ENCODE data around the gene SNF8. TPM values are rescaled to one million over a fixed set of nuclear protein-coding genes. Genes with fewer than 3 reads are reported as not detected.

Gene SNF8
- total RNA-seq, 1 experiment from 2014 or later = 136 TPM

DNA sequence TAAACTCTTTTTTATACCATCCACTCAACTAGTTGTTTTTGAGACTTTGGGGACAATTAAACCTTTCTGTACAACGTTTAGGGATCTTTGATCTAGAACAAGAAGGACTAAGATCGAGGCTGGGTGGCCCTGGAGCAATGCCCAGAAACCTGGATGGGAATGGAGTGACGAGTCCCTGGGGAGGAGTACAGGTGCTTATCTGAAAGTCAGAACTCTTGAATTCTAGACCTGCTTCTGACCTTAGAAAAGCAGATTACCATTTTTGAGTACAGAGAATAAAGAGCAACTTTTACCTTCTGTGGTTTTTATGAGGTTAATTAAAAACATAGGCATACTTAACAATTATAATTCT, 18.7 kb downstream of the SNF8 start (continued):
- TF ChIP-seq NR2C2 (CRISPR knock-in tag; IDR thresholded peaks at IDR 0.05) (no peak), RORB (CRISPR knock-in tag; IDR thresholded peaks at IDR 0.05) (no peak), SMAD3 (CRISPR knock-in tag; IDR thresholded peaks at IDR 0.05; ENCODE audit: borderline replicate concordance) (no peak), GTF2I (CRISPR knock-in tag; conservative IDR thresholded peaks at IDR 0.05) (no peak), GRHL2 (CRISPR knock-in tag; IDR thresholded peaks at IDR 0.05; ENCODE audit: insufficient replicate concordance, severe bottlenecking) (no peak)
- TF ChIP-seq, protein P1, sequence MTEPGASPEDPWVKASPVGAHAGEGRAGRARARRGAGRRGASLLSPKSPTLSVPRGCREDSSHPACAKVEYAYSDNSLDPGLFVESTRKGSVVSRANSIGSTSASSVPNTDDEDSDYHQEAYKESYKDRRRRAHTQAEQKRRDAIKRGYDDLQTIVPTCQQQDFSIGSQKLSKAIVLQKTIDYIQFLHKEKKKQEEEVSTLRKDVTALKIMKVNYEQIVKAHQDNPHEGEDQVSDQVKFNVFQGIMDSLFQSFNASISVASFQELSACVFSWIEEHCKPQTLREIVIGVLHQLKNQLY (CRISPR knock-in tag; IDR thresholded peaks at IDR 0.05) = no peak

DNA sequence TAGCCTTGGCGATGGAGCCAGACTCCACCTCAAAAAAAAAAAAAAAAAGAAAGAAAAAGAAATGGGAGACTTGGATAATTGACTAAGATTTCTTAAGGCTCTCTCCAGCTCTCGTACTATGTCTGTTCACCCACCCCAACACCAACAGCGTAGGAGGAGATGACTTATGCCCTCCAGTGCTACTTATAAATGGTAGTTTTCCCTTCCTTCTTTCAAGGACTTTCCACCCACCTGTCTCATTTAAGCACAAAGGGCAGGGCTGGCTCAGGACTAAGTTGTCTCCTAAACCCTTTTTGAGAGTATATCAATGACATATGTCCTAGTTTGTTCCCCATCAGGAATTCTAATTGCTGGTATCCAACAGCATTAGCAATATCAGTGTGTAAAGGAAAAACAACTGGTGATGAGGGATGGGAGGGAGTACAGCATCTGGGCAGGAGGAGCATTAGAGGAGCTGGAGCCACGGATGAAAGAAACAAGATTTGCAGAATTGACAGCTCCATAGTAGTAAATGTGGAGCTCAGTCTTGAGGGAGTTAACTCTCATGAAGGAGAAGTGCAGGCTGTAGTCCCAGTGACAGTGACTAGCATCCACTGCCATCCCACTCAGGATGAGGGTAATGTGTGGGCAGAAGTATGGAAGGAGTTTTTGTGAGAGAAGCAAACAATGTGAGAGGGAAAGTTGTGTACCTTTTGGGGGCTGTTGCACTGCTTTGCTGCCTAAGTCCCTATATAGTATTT, 19.2 kb downstream of the SNF8 start:
- no peak for DNase-seq (ENCODE audit: low spot score)
- ChIA-PET CTCF (no interaction called here), POLR2A (interaction anchor here (0.5 kb wide), 1 partner anchor 142 kb away, joined by 4 read pairs; no protein-coding TSS in a partner anchor)
- no peaks in the 10 kb centered on the region for H3K9me3 Mint-ChIP-seq
- H3K4me3 Mint-ChIP-seq = no peak overlapping the region
- no peaks in the 10 kb centered on the region for H3K27me3 Mint-ChIP-seq (ENCODE audit: low read depth)
- H3K36me3 Mint-ChIP-seq = peaks cover 75% of the 10 kb centered on the region
- TF ChIP-seq GTF2I (CRISPR knock-in tag; conservative IDR thresholded peaks at IDR 0.05) (no peak), KAT7 (CRISPR knock-in tag; IDR thresholded peaks at IDR 0.05; ENCODE audit: borderline replicate concordance) (no peak), FOXP1 (CRISPR knock-in tag; IDR thresholded peaks at IDR 0.05; ENCODE audit: borderline replicate concordance) (no peak), ZNF423 (CRISPR knock-in tag; IDR thresholded peaks at IDR 0.05) (no peak)
- TF ChIP-seq, protein P2, sequence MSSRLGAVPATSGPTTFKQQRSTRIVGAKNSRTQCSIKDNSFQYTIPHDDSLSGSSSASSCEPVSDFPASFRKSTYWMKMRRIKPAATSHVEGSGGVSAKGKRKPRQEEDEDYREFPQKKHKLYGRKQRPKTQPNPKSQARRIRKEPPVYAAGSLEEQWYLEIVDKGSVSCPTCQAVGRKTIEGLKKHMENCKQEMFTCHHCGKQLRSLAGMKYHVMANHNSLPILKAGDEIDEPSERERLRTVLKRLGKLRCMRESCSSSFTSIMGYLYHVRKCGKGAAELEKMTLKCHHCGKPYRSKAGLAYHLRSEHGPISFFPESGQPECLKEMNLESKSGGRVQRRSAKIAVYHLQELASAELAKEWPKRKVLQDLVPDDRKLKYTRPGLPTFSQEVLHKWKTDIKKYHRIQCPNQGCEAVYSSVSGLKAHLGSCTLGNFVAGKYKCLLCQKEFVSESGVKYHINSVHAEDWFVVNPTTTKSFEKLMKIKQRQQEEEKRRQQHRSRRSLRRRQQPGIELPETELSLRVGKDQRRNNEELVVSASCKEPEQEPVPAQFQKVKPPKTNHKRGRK (CRISPR knock-in tag; IDR thresholded peaks at IDR 0.05; ENCODE audit: borderline replicate concordance) = no peak
- TF ChIP-seq, protein P3, sequence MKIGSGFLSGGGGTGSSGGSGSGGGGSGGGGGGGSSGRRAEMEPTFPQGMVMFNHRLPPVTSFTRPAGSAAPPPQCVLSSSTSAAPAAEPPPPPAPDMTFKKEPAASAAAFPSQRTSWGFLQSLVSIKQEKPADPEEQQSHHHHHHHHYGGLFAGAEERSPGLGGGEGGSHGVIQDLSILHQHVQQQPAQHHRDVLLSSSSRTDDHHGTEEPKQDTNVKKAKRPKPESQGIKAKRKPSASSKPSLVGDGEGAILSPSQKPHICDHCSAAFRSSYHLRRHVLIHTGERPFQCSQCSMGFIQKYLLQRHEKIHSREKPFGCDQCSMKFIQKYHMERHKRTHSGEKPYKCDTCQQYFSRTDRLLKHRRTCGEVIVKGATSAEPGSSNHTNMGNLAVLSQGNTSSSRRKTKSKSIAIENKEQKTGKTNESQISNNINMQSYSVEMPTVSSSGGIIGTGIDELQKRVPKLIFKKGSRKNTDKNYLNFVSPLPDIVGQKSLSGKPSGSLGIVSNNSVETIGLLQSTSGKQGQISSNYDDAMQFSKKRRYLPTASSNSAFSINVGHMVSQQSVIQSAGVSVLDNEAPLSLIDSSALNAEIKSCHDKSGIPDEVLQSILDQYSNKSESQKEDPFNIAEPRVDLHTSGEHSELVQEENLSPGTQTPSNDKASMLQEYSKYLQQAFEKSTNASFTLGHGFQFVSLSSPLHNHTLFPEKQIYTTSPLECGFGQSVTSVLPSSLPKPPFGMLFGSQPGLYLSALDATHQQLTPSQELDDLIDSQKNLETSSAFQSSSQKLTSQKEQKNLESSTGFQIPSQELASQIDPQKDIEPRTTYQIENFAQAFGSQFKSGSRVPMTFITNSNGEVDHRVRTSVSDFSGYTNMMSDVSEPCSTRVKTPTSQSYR (CRISPR knock-in tag; IDR thresholded peaks at IDR 0.05) = no peak
- TF ChIP-seq, protein P4, sequence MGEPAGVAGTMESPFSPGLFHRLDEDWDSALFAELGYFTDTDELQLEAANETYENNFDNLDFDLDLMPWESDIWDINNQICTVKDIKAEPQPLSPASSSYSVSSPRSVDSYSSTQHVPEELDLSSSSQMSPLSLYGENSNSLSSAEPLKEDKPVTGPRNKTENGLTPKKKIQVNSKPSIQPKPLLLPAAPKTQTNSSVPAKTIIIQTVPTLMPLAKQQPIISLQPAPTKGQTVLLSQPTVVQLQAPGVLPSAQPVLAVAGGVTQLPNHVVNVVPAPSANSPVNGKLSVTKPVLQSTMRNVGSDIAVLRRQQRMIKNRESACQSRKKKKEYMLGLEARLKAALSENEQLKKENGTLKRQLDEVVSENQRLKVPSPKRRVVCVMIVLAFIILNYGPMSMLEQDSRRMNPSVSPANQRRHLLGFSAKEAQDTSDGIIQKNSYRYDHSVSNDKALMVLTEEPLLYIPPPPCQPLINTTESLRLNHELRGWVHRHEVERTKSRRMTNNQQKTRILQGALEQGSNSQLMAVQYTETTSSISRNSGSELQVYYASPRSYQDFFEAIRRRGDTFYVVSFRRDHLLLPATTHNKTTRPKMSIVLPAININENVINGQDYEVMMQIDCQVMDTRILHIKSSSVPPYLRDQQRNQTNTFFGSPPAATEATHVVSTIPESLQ (CRISPR knock-in tag; IDR thresholded peaks at IDR 0.05) = no peak
- TF ChIP-seq, protein P5, sequence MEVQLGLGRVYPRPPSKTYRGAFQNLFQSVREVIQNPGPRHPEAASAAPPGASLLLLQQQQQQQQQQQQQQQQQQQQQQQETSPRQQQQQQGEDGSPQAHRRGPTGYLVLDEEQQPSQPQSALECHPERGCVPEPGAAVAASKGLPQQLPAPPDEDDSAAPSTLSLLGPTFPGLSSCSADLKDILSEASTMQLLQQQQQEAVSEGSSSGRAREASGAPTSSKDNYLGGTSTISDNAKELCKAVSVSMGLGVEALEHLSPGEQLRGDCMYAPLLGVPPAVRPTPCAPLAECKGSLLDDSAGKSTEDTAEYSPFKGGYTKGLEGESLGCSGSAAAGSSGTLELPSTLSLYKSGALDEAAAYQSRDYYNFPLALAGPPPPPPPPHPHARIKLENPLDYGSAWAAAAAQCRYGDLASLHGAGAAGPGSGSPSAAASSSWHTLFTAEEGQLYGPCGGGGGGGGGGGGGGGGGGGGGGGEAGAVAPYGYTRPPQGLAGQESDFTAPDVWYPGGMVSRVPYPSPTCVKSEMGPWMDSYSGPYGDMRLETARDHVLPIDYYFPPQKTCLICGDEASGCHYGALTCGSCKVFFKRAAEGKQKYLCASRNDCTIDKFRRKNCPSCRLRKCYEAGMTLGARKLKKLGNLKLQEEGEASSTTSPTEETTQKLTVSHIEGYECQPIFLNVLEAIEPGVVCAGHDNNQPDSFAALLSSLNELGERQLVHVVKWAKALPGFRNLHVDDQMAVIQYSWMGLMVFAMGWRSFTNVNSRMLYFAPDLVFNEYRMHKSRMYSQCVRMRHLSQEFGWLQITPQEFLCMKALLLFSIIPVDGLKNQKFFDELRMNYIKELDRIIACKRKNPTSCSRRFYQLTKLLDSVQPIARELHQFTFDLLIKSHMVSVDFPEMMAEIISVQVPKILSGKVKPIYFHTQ (CRISPR knock-in tag; IDR thresholded peaks at IDR 0.05) = no peak
- ATAC-seq = no peak
- no peaks in the 10 kb centered on the region for H3K4me1 Mint-ChIP-seq
- no peak overlapping the region for H3K27ac Mint-ChIP-seq
